Measurements from ENCODE around the gene TEPSIN. TPM values are rescaled to one million over a fixed set of nuclear protein-coding genes. Genes with fewer than 3 reads are reported as not detected.

TEPSIN gene
- total and polyA plus RNA-seq, 4 donors, result 3.2 to 22.9 (median 10.7) TPM

DNA sequence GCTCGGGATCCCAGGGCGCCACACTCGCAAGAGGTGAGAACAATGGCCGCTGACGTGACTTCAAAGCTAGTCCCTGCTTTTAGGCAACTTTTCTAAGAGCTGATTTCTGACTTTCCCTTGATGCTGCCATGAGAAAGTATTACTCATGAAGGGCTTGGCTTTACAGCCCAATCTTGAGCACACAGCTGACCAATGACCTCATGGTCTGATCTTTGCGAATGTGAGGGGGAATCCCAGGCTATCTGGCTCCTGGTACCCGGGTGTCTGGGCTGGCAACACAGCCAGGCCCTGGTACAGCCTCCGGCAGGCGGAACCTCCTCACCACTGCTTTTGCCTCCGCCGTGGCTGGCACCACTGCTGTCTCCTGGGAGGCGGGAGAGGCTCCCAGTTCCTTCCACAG is 17.8 kb upstream of the TEPSIN start:
- Histone ChIP-seq H3K36me3 (ENCODE audit: control insufficient read depth in 4 of 4, insufficient read depth in 3 of 4, low read depth in 1 of 4, low read length in 3 of 4) (peaks cover 4 to 49% (median 17%) of the 10 kb centered on the region in 4 donors), H3K9ac (ENCODE audit: low read depth in 1 of 2, low read length in 2 of 2) (no peak overlapping the region), H3K27me3 (ENCODE audit: control insufficient read depth in 4 of 4, insufficient read depth in 4 of 4, low read length in 3 of 4) (no peaks in the 10 kb centered on the region), H3K27ac (ENCODE audit: low read depth in 1 of 2, low read length in 2 of 2) (no peak overlapping the region), H3K9me3 (ENCODE audit: control insufficient read depth in 4 of 4, low read length in 3 of 4) (no peaks in the 10 kb centered on the region), H3K4me3 (ENCODE audit: low read depth in 1 of 3, low read length in 3 of 3) (no peak overlapping the region), H3K4me1 (ENCODE audit: control insufficient read depth in 4 of 4, insufficient read depth in 4 of 4, low read length in 3 of 4) (peaks cover 0 to 4% (median 0%) of the 10 kb centered on the region in 4 donors)
- TF ChIP-seq, protein P1, sequence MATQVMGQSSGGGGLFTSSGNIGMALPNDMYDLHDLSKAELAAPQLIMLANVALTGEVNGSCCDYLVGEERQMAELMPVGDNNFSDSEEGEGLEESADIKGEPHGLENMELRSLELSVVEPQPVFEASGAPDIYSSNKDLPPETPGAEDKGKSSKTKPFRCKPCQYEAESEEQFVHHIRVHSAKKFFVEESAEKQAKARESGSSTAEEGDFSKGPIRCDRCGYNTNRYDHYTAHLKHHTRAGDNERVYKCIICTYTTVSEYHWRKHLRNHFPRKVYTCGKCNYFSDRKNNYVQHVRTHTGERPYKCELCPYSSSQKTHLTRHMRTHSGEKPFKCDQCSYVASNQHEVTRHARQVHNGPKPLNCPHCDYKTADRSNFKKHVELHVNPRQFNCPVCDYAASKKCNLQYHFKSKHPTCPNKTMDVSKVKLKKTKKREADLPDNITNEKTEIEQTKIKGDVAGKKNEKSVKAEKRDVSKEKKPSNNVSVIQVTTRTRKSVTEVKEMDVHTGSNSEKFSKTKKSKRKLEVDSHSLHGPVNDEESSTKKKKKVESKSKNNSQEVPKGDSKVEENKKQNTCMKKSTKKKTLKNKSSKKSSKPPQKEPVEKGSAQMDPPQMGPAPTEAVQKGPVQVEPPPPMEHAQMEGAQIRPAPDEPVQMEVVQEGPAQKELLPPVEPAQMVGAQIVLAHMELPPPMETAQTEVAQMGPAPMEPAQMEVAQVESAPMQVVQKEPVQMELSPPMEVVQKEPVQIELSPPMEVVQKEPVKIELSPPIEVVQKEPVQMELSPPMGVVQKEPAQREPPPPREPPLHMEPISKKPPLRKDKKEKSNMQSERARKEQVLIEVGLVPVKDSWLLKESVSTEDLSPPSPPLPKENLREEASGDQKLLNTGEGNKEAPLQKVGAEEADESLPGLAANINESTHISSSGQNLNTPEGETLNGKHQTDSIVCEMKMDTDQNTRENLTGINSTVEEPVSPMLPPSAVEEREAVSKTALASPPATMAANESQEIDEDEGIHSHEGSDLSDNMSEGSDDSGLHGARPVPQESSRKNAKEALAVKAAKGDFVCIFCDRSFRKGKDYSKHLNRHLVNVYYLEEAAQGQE (IDR thresholded peaks at IDR 0.05), result no peak
- TF ChIP-seq, protein P2, sequence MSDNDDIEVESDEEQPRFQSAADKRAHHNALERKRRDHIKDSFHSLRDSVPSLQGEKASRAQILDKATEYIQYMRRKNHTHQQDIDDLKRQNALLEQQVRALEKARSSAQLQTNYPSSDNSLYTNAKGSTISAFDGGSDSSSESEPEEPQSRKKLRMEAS (IDR thresholded peaks at IDR 0.05), result no peak
- TF ChIP-seq GABPA (IDR thresholded peaks at IDR 0.05 in 1 of 2, conservative IDR thresholded peaks at IDR 0.05 in 1 of 2) (no peak), JUND (IDR thresholded peaks at IDR 0.05) (no peak), FOXA1 (IDR thresholded peaks at IDR 0.05) (no peak), YY1 (IDR thresholded peaks at IDR 0.05) (no peak), HNF4G (IDR thresholded peaks at IDR 0.05) (no peak), FOXA2 (IDR thresholded peaks at IDR 0.05) (no peak), HNF4A (conservative IDR thresholded peaks at IDR 0.05) (no peak), NR2F2 (IDR thresholded peaks at IDR 0.05) (no peak), SP1 (IDR thresholded peaks at IDR 0.05) (no peak), TAF1 (conservative IDR thresholded peaks at IDR 0.05) (no peak), RXRA (IDR thresholded peaks at IDR 0.05) (no peak), EGR1 (IDR thresholded peaks at IDR 0.05; ENCODE audit: low read depth in 2 of 2) (no peak)
- TF ChIP-seq, protein P3, sequence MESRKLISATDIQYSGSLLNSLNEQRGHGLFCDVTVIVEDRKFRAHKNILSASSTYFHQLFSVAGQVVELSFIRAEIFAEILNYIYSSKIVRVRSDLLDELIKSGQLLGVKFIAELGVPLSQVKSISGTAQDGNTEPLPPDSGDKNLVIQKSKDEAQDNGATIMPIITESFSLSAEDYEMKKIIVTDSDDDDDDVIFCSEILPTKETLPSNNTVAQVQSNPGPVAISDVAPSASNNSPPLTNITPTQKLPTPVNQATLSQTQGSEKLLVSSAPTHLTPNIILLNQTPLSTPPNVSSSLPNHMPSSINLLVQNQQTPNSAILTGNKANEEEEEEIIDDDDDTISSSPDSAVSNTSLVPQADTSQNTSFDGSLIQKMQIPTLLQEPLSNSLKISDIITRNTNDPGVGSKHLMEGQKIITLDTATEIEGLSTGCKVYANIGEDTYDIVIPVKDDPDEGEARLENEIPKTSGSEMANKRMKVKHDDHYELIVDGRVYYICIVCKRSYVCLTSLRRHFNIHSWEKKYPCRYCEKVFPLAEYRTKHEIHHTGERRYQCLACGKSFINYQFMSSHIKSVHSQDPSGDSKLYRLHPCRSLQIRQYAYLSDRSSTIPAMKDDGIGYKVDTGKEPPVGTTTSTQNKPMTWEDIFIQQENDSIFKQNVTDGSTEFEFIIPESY (IDR thresholded peaks at IDR 0.05), result no peak
- TF ChIP-seq, protein P4, sequence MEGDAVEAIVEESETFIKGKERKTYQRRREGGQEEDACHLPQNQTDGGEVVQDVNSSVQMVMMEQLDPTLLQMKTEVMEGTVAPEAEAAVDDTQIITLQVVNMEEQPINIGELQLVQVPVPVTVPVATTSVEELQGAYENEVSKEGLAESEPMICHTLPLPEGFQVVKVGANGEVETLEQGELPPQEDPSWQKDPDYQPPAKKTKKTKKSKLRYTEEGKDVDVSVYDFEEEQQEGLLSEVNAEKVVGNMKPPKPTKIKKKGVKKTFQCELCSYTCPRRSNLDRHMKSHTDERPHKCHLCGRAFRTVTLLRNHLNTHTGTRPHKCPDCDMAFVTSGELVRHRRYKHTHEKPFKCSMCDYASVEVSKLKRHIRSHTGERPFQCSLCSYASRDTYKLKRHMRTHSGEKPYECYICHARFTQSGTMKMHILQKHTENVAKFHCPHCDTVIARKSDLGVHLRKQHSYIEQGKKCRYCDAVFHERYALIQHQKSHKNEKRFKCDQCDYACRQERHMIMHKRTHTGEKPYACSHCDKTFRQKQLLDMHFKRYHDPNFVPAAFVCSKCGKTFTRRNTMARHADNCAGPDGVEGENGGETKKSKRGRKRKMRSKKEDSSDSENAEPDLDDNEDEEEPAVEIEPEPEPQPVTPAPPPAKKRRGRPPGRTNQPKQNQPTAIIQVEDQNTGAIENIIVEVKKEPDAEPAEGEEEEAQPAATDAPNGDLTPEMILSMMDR (IDR thresholded peaks at IDR 0.05; ENCODE audit: low read depth, low read length, missing input control), result no peak
- TF ChIP-seq, protein P5, sequence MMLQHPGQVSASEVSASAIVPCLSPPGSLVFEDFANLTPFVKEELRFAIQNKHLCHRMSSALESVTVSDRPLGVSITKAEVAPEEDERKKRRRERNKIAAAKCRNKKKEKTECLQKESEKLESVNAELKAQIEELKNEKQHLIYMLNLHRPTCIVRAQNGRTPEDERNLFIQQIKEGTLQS (IDR thresholded peaks at IDR 0.05), result no peak
- 85% methylated on average over 12 of the region's 12 CpGs for WGBS
- no peak for DNase-seq (ENCODE audit: low spot score)
